H1 (cell line): ENCODE results near the gene TENT4B. TPM values are rescaled to one million over a fixed set of nuclear protein-coding genes. Genes with fewer than 3 reads are reported as not detected.
A peak's percentile ranks its signal among the peaks of the same experiment; 100 is the strongest.

Source experiments
- CTCF ChIA-PET: fragments of 300-600 bp; sonication (Branson Sonifier 250); formaldehyde crosslinking; loops from one replicate; lab custom pipeline; 2021; ENCODE audit not compliant: partially characterized antibody; lab: Charles Lee
- POLR2A ChIA-PET: fragments of 300-600 bp; sonication (Branson Sonifier 250); formaldehyde crosslinking; loops from one replicate; lab custom pipeline; 2021; ENCODE audit warnings: inconsistent platforms; ENCODE audit not compliant: partially characterized antibody; lab: Charles Lee
- DNase-seq, 2 experiments: peaks; one replicate each; pipeline versions ENCODE4 v3.0.0 to v3.0.0-alpha.2; 2010 to 2022; ENCODE audit warnings: low spot score in 2 of 2, low read depth in 1 of 2, mixed read lengths in 1 of 2
- FAIRE-seq: peaks from 2 replicates; lab custom pipeline; 2011; peaks lifted over from hg19 to GRCh38; lab: Jason Lieb, UNC
- H2AFZ ChIP-seq: 2 replicates; pipeline ENCODE4 v1.8.1; 2012; ENCODE audit warnings: low read length, inconsistent platforms
- H2AK5ac ChIP-seq: 2 replicates; pipeline ENCODE4 v1.6.1; 2013; ENCODE audit warnings: low read depth, low read length
- H2BK120ac ChIP-seq: replicated peaks from 2 replicates; pipeline ENCODE3; 2013; ENCODE audit warnings: low read depth, low read length, inconsistent platforms
- H2BK12ac ChIP-seq: 2 replicates; pipeline ENCODE4 v1.6.1; 2013; ENCODE audit warnings: low read depth, low read length
- H2BK15ac ChIP-seq: 2 replicates; pipeline ENCODE4 v1.6.1; 2013; ENCODE audit warnings: low read length
- H2BK20ac ChIP-seq: 2 replicates; pipeline ENCODE4 v1.6.1; 2013; ENCODE audit warnings: low read length
- H2BK5ac ChIP-seq: 2 replicates; pipeline ENCODE4 v1.6.1; 2013; ENCODE audit warnings: low read depth, low read length
- H3K14ac ChIP-seq: 2 replicates; pipeline ENCODE4 v1.6.1; 2013; ENCODE audit warnings: inconsistent platforms; ENCODE audit not compliant: insufficient read length
- H3K18ac ChIP-seq: 2 replicates; pipeline ENCODE4 v1.6.1; 2013; ENCODE audit warnings: low read length; ENCODE audit errors: extremely low read depth
- H3K23ac ChIP-seq: 2 replicates; pipeline ENCODE4 v1.6.1; 2013; ENCODE audit warnings: inconsistent platforms; ENCODE audit not compliant: insufficient read length
- H3K23me2 ChIP-seq: 2 replicates; pipeline ENCODE4 v1.6.1; 2013; ENCODE audit warnings: low read depth, low read length
- H3K27ac ChIP-seq: 2 replicates; pipeline ENCODE4 v1.6.1; 2011; ENCODE audit warnings: low read depth, low read length, inconsistent platforms
- H3K27me3 ChIP-seq, 4 experiments: replicated peaks in 1 of 4; 1 replicate in 1 of 4; 2 replicates in 3 of 4; pipeline versions ENCODE4 v1.6.1 to v1.8.1; 2011 to 2013; ENCODE audit warnings: low read length in 3 of 4, mild to moderate bottlenecking in 3 of 4, inconsistent platforms in 2 of 4, mixed read lengths in 2 of 4, moderate library complexity in 1 of 4; ENCODE audit not compliant: control insufficient read depth in 3 of 4, insufficient read depth in 3 of 4; ENCODE audit errors: extremely low read depth in 1 of 4
- H3K36me3 ChIP-seq, 4 experiments: 2 replicates each; pipeline versions ENCODE4 v1.6.1 to v1.8.1; 2011 to 2013; ENCODE audit warnings: mild to moderate bottlenecking in 4 of 4, low read length in 3 of 4, moderate library complexity in 2 of 4, control low read depth in 1 of 4, inconsistent platforms in 1 of 4; ENCODE audit not compliant: insufficient read depth in 4 of 4, control insufficient read depth in 2 of 4
- H3K4ac ChIP-seq: replicated peaks from 2 replicates; pipeline ENCODE3; 2013; ENCODE audit warnings: low read length, low read depth, mixed read lengths, inconsistent platforms; ENCODE audit not compliant: insufficient read length
- H3K4me1 ChIP-seq, 4 experiments: replicated peaks in 1 of 4; 1 replicate in 1 of 4; 2 replicates in 3 of 4; pipeline versions ENCODE4 v1.6.1 to v1.8.1; 2011 to 2013; ENCODE audit warnings: low read length in 3 of 4, inconsistent platforms in 2 of 4, mixed read lengths in 1 of 4; ENCODE audit not compliant: insufficient read depth in 4 of 4, control insufficient read depth in 3 of 4
- H3K4me2 ChIP-seq, 2 experiments: 2 replicates each; pipeline versions ENCODE4 v1.6.1 to v1.8.1; 2011 to 2013; ENCODE audit warnings: low read depth in 2 of 2, low read length in 2 of 2, control low read depth in 1 of 2, inconsistent platforms in 1 of 2, mild to moderate bottlenecking in 1 of 2; ENCODE audit not compliant: insufficient read depth in 1 of 2
- H3K4me3 ChIP-seq, 4 experiments: fragments of 200-600, 300-600 bp in 1 of 4; sonication (generic), shearing (Covaris generic), sonication (Bioruptor Twin) in 1 of 4; 2 replicates each; pipeline versions ENCODE4 v1.5.1 to v1.8.1; 2011 to 2016; ENCODE audit warnings: low read length in 4 of 4, low read depth in 3 of 4, control low read depth in 2 of 4, inconsistent platforms in 2 of 4, mild to moderate bottlenecking in 2 of 4, mixed read lengths in 1 of 4, moderate library complexity in 1 of 4; ENCODE audit not compliant: insufficient read depth in 2 of 4; ENCODE audit errors: extremely low read depth in 1 of 4
- H3K56ac ChIP-seq: replicated peaks from 2 replicates; pipeline ENCODE3; 2013; ENCODE audit warnings: low read depth, mild to moderate bottlenecking, mixed read lengths, low read length, inconsistent platforms; ENCODE audit not compliant: insufficient read length
- H3K79me1 ChIP-seq: 2 replicates; pipeline ENCODE4 v1.6.1; 2013; ENCODE audit warnings: low read depth, low read length, control low read depth
- H3K79me2 ChIP-seq, 2 experiments: 2 replicates each; pipeline versions ENCODE4 v1.6.1 to v1.8.1; 2012 to 2013; ENCODE audit warnings: low read length in 2 of 2, mild to moderate bottlenecking in 2 of 2, inconsistent platforms in 1 of 2; ENCODE audit not compliant: insufficient read depth in 2 of 2, control insufficient read depth in 1 of 2
- H3K9ac ChIP-seq, 4 experiments: replicated peaks in 1 of 4; 1 replicate in 1 of 4; 2 replicates in 3 of 4; pipeline versions ENCODE4 v1.6.1 to v1.8.1; 2011 to 2013; ENCODE audit warnings: low read depth in 3 of 4, low read length in 3 of 4, control low read depth in 2 of 4, mild to moderate bottlenecking in 2 of 4, moderate library complexity in 2 of 4, inconsistent platforms in 1 of 4; ENCODE audit errors: extremely low read depth in 1 of 4
- H3K9me3 ChIP-seq, 2 experiments: 2 replicates each; pipeline versions ENCODE4 v1.6.1 to v1.8.1; 2012 to 2013; ENCODE audit warnings: mild to moderate bottlenecking in 2 of 2, moderate library complexity in 2 of 2, control low read depth in 1 of 2, inconsistent platforms in 1 of 2, low read depth in 1 of 2, low read length in 1 of 2, mixed read lengths in 1 of 2; ENCODE audit not compliant: insufficient read depth in 2 of 2
- H4K20me1 ChIP-seq, 2 experiments: replicated peaks in 1 of 2; 2 replicates each; pipeline versions ENCODE3 to v1.8.1; 2011 to 2013; ENCODE audit warnings: inconsistent platforms in 2 of 2, low read length in 2 of 2, mild to moderate bottlenecking in 1 of 2; ENCODE audit not compliant: insufficient read depth in 2 of 2, control insufficient read depth in 1 of 2
- H4K5ac ChIP-seq: 2 replicates; pipeline ENCODE4 v1.6.1; 2013; ENCODE audit warnings: low read length, low read depth, mixed read lengths, inconsistent platforms; ENCODE audit not compliant: insufficient read length
- H4K8ac ChIP-seq: 2 replicates; pipeline ENCODE4 v1.8.0; 2013; ENCODE audit warnings: mild to moderate bottlenecking, moderate library complexity, low read length, inconsistent platforms; ENCODE audit not compliant: insufficient read depth; ENCODE audit errors: extremely low read depth
- H4K91ac ChIP-seq: replicated peaks from 2 replicates; pipeline ENCODE3; 2013; ENCODE audit warnings: low read length, mixed read lengths, inconsistent platforms; ENCODE audit not compliant: insufficient read length
- BRCA1 ChIP-seq: IDR thresholded peaks from 2 replicates; pipeline ENCODE4 v1.6.1; 2012; ENCODE audit warnings: low read depth, low read length, improper control_type of control experiment
- E2F6 ChIP-seq: IDR thresholded peaks from 2 replicates; pipeline ENCODE4 v1.6.1; 2012; ENCODE audit warnings: inconsistent platforms
- GABPA ChIP-seq: IDR thresholded peaks from 2 replicates; pipeline ENCODE4 v1.6.1; 2011; ENCODE audit warnings: mild to moderate bottlenecking, low read length, moderate library complexity, borderline replicate concordance; ENCODE audit not compliant: insufficient read depth
- HDAC6 ChIP-seq: IDR thresholded peaks from one replicate; pipeline ENCODE4 v1.7.1; 2012; ENCODE audit warnings: low read depth, mild to moderate bottlenecking, inconsistent platforms, low read length, moderate library complexity
- NRF1 ChIP-seq: IDR thresholded peaks from 2 replicates; pipeline ENCODE4 v1.6.1; 2011; ENCODE audit warnings: mild to moderate bottlenecking, low read depth, low read length, improper control_type of control experiment
- RAD21 ChIP-seq, 2 experiments: IDR thresholded peaks in 1 of 2; conservative IDR thresholded peaks in 1 of 2; 2 replicates each; pipeline ENCODE4 v1.6.1; 2011; ENCODE audit warnings: low read depth in 2 of 2, low read length in 2 of 2, improper control_type of control experiment in 1 of 2, inconsistent platforms in 1 of 2, mild to moderate bottlenecking in 1 of 2, moderate library complexity in 1 of 2
- SIN3A ChIP-seq, 2 experiments: IDR thresholded peaks in 1 of 2; conservative IDR thresholded peaks in 1 of 2; 2 replicates each; pipeline ENCODE4 v1.6.1; 2011 to 2012; ENCODE audit warnings: low read length in 2 of 2, improper control_type of control experiment in 1 of 2, low read depth in 1 of 2, mild to moderate bottlenecking in 1 of 2
- SIX5 ChIP-seq: IDR thresholded peaks from 2 replicates; pipeline ENCODE4 v1.6.1; 2011; ENCODE audit warnings: mild to moderate bottlenecking, low read depth, low read length
- SP1 ChIP-seq: IDR thresholded peaks from 2 replicates; pipeline ENCODE4 v1.6.1; 2011; ENCODE audit warnings: low read depth, low read length
- SP4 ChIP-seq: IDR thresholded peaks from 2 replicates; pipeline ENCODE4 v1.6.1; 2012; ENCODE audit warnings: low read length, inconsistent platforms
- TAF1 ChIP-seq: IDR thresholded peaks from 2 replicates; pipeline ENCODE4 v1.6.1; 2011; ENCODE audit warnings: mild to moderate bottlenecking, low read depth, low read length
- ZNF274 ChIP-seq: IDR thresholded peaks from 2 replicates; pipeline ENCODE4 v1.7.0; 2012; ENCODE audit warnings: low read length, borderline replicate concordance; ENCODE audit errors: extremely low read depth
- WGBS, 2 experiments: shearing (Covaris generic) in 1 of 2; methylation state at CpG; one replicate each; pipeline versions ENCODE4 v1.1.6 to v1.1.7; 2013 to 2015; ENCODE audit warnings: low lambda C conversion rate in 2 of 2, mixed read lengths in 2 of 2, inconsistent platforms in 1 of 2, low coverage in 1 of 2, missing lambda C conversion rate in 1 of 2; ENCODE audit not compliant: insufficient replicate concordance in 2 of 2, insufficient coverage in 1 of 2, insufficient read length in 1 of 2; ENCODE audit errors: extremely low coverage in 1 of 2, missing lambda C conversion rate in 1 of 2; 5-methylcytosine and 5-hydroxymethylcytosine counted together
- polyA plus RNA-seq, 7 experiments: library from polyadenylated mRNA; depleted of rRNA in 3 of 7; stranded (reverse) in 5 of 7; unstranded in 2 of 7; fragments of >200 nt in 5 of 7; fragments of 200-250 nt in 2 of 7; gene quantifications; 1 replicate in 5 of 7; 2 replicates in 1 of 7; 4 replicates in 1 of 7; pipeline versions ENCODE4 v1.2.1 to v1.2.3, GENCODE V29; 2011 to 2013; ENCODE audit warnings: missing spikeins in 2 of 7, mixed read lengths in 2 of 7
- total RNA-seq: library from RNA; stranded (reverse); fragmentation: NEBNext Ultra II Directional; extraction: Animal tissue kit (Norgen Biotek cat#: 25700); gene quantifications from 2 replicates; pipeline ENCODE4 v1.2.1, GENCODE V29; 2021

Gene TENT4B
- total and polyA plus RNA-seq, 2 of the 8 experiments (the other 6 are each of a cell fraction or from before 2014, with no cell fraction given) = 4.2 to 15.7 TPM

- no peaks in the 10 kb centered on the region for H4K20me1 ChIP-seq
- H3K4me3 ChIP-seq = no peak overlapping the region
- H2AFZ ChIP-seq = no peak overlapping the region
- H2BK12ac ChIP-seq = no peak overlapping the region
- no peak for DNase-seq
- H2BK120ac ChIP-seq = no peak overlapping the region
- H2AK5ac ChIP-seq = no peak overlapping the region
- H2BK5ac ChIP-seq = no peak overlapping the region
- no peaks in the 10 kb centered on the region; the same call in 1 of the 2 replicates for H3K79me1 ChIP-seq
- no peak overlapping the region for H2BK15ac ChIP-seq
- no peak for FAIRE-seq
- no peaks in the 10 kb centered on the region for H3K23me2 ChIP-seq
- no peak overlapping the region for H4K5ac ChIP-seq
- no peak overlapping the region for H3K23ac ChIP-seq
- H3K4me2 ChIP-seq = no peak overlapping the region
- H3K9ac ChIP-seq = no peak overlapping the region
- no peaks in the 10 kb centered on the region for H3K27me3 ChIP-seq
- no peak overlapping the region for H4K8ac ChIP-seq
- POLR2A ChIA-PET = no interaction called here
- no peak overlapping the region for H3K4ac ChIP-seq
- H3K79me2 ChIP-seq = 0 out of 4 replicates have a peak, but pooled peaks cover 0 to 2% of the 10 kb centered on the region in 2 experiments
- H3K14ac ChIP-seq = no peak overlapping the region
- H3K56ac ChIP-seq = no peak overlapping the region
- H3K27ac ChIP-seq = no peak overlapping the region
- H4K91ac ChIP-seq = no peak overlapping the region
- WGBS, 2 experiments = 82% methylated on average over 4 of the region's 4 CpGs; no CpG with 5 or more reads in 1 of the 2 experiments
- peaks cover 0 to 20% (median 10%) of the 10 kb centered on the region in 4 experiments; a peak in 7 of 8 replicates for H3K36me3 ChIP-seq
- no peaks in the 10 kb centered on the region for H3K9me3 ChIP-seq
- peaks cover 0 to 6% (median 3%) of the 10 kb centered on the region in 4 experiments; a peak in 3 of 7 replicates for H3K4me1 ChIP-seq
- no peak overlapping the region for H3K18ac ChIP-seq
- H2BK20ac ChIP-seq = no peak overlapping the region
- CTCF ChIA-PET = interaction anchor here (0.6 to 2.0 kb wide), 17 partner anchors 15 to 245 kb away, joined by 3 to 12 read pairs (median 3); partner anchors contain the start of gene CNEP1R1
- TF ChIP-seq HDAC6 = no peak
- TF ChIP-seq NRF1 = no peak
- no peak for TF ChIP-seq BRCA1
- TF ChIP-seq ZNF274 = no peak
- no peak for TF ChIP-seq SP4
- TF ChIP-seq SIN3A (conservative IDR thresholded peaks at IDR 0.05 in 1 of 2, IDR thresholded peaks at IDR 0.05 in 1 of 2; ENCODE audit: low read depth in 1 of 2, low read length in 2 of 2) = no peak
- no peak for TF ChIP-seq GABPA
- TF ChIP-seq RAD21 (IDR thresholded peaks at IDR 0.05 in 1 of 2, conservative IDR thresholded peaks at IDR 0.05 in 1 of 2; ENCODE audit: low read depth in 2 of 2, low read length in 2 of 2) = peak; percentile 64 to 67
- TF ChIP-seq E2F6 = no peak
- no peak for TF ChIP-seq SP1
- TF ChIP-seq SIX5 = no peak
- no peak for TF ChIP-seq TAF1
Measured at GRCh38 chr16:50213939-50214519, 60.9 kb downstream of the TENT4B start.
